Upper lobe of right lung (tissue), 1 donor: ENCODE measurements around the gene SLC16A10. TPM values are rescaled to one million over a fixed set of nuclear protein-coding genes. Genes with fewer than 3 reads are reported as not detected.
"Not testable (repeated sequence)": the region's sequence is repeated elsewhere in the genome, so short reads cannot be mapped to it uniquely, and the experiment has no call there.

Experiments
- ATAC-seq: fragments of 200-7000 bp; cut with Tn5 transposase; one replicate; pipeline ENCODE4 v1.9.1; 2020; ENCODE audit warnings: mild to moderate bottlenecking, moderate library complexity
- DNase-seq: peaks from one replicate; pipeline ENCODE4 v3.0.0-alpha.2; 2020
- H3K27ac ChIP-seq: fragments of 200-600 bp; one replicate; pipeline ENCODE4 v1.8.0; 2022
- H3K27me3 ChIP-seq: fragments of 200-600 bp; one replicate; pipeline ENCODE4 v1.8.0; 2022; ENCODE audit warnings: mild to moderate bottlenecking
- H3K36me3 ChIP-seq: fragments of 200-600 bp; one replicate; pipeline ENCODE4 v1.8.0; 2022
- H3K4me1 ChIP-seq: fragments of 200-600 bp; one replicate; pipeline ENCODE4 v1.8.0; 2022
- H3K4me3 ChIP-seq: fragments of 200-600 bp; one replicate; pipeline ENCODE4 v1.8.0; 2022; ENCODE audit warnings: mild to moderate bottlenecking
- H3K9me3 ChIP-seq: fragments of 200-600 bp; one replicate; pipeline ENCODE4 v1.8.0; 2022
- CTCF ChIP-seq: fragments of 200-600 bp; IDR thresholded peaks from one replicate; pipeline ENCODE4 v1.8.0; 2022; ENCODE audit warnings: antibody characterized with exemption
- intact Hi-C: fragments of 100-400 bp; cut with DNase I; formaldehyde crosslinking; loops from one replicate; pipeline ENCODE4 v1.11.0; 2022
- total RNA-seq: library from RNA; stranded (reverse); fragmentation: NEBNext Ultra II Directional; extraction: Animal tissue kit (Norgen Biotek cat#: 25700); gene quantifications from one replicate; pipeline ENCODE4 v1.2.1, GENCODE V29; 2021
- donor health status: DM: no; HTN: yes; CAD: no; lungs with severe emphysema.

The SLC16A10 gene
- total RNA-seq, 1 donor from 2014 or later: 12.3 TPM

- H3K4me1 ChIP-seq: no peaks in the 10 kb centered on the region
- ATAC-seq (peak; percentile 54), DNase-seq (no peak)
- H3K27ac ChIP-seq: no peak overlapping the region
- no peaks in the 10 kb centered on the region for H3K9me3 ChIP-seq
- no peak for TF ChIP-seq CTCF
- no peaks in the 10 kb centered on the region for H3K27me3 ChIP-seq
- no peaks in the 10 kb centered on the region for H3K36me3 ChIP-seq
- intact Hi-C loops: no loop called here
- H3K4me3 ChIP-seq: no peak overlapping the region
Observed at GRCh38 chr6:111184827-111185532, 97.7 kb downstream of the SLC16A10 start.

- intact Hi-C loops: no loop called here
- Histone ChIP-seq H3K4me1 (no peaks in the 10 kb centered on the region), H3K36me3 (no peaks in the 10 kb centered on the region), H3K27ac (no peak overlapping the region), H3K27me3 (no peaks in the 10 kb centered on the region), H3K9me3 (no peaks in the 10 kb centered on the region), H3K4me3 (no peak overlapping the region)
- ATAC-seq (no peak), DNase-seq (no peak)
- no peak for TF ChIP-seq CTCF
Observed at GRCh38 chr6:111185954-111186353, 98.7 kb downstream of the SLC16A10 start.

- no peak for DNase-seq
- H3K36me3 ChIP-seq: no peaks in the 10 kb centered on the region
- TF ChIP-seq CTCF: no peak
- no peak overlapping the region for H3K4me3 ChIP-seq
- no peaks in the 10 kb centered on the region for H3K9me3 ChIP-seq
- intact Hi-C loops: no loop called here
- H3K27me3 ChIP-seq: no peaks in the 10 kb centered on the region
- H3K27ac ChIP-seq: no peak overlapping the region
- ATAC-seq: no peak
- H3K4me1 ChIP-seq: no peaks in the 10 kb centered on the region
Observed at GRCh38 chr6:111187874-111188273, 100.6 kb downstream of the SLC16A10 start.

GRCh38 chr6:111189666-111190210 is 102.4 kb downstream of the SLC16A10 start:
- DNase-seq, H3K9me3 ChIP-seq, ATAC-seq, H3K4me3 ChIP-seq, H3K36me3 ChIP-seq, intact Hi-C loops, H3K27me3 ChIP-seq, H3K27ac ChIP-seq, H3K4me1 ChIP-seq: not testable (repeated sequence)

- ATAC-seq: no peak
- no peak overlapping the region for H3K4me3 ChIP-seq
- no peaks in the 10 kb centered on the region for H3K9me3 ChIP-seq
- intact Hi-C loops: no loop called here
- no peak for DNase-seq
- TF ChIP-seq CTCF: no peak
- H3K27ac ChIP-seq: no peak overlapping the region
- H3K27me3 ChIP-seq: no peaks in the 10 kb centered on the region
- H3K36me3 ChIP-seq: no peaks in the 10 kb centered on the region
- no peaks in the 10 kb centered on the region for H3K4me1 ChIP-seq
Observed at GRCh38 chr6:111190637-111191036, 103.3 kb downstream of the SLC16A10 start.

GRCh38 chr6:111191136-111191535 is 103.8 kb downstream of the SLC16A10 start:
- DNase-seq, H3K36me3 ChIP-seq, H3K27me3 ChIP-seq, H3K27ac ChIP-seq, ATAC-seq, intact Hi-C loops, H3K4me1 ChIP-seq, H3K4me3 ChIP-seq, H3K9me3 ChIP-seq: not testable (repeated sequence)
